DMS153 treated with DMSO at 0.1 percent for 48 hours (cell line): ENCODE measurements around the gene BBS1.
"Not testable (repeated sequence)": the region's sequence is repeated elsewhere in the genome, so short reads cannot be mapped to it uniquely, and the experiment has no call there.

Source experiments
- DNase-seq: peaks from one replicate; lab custom pipeline; 2025; ENCODE audit not compliant: unreplicated experiment; lab: John Stamatoyannopoulos, UW

BBS1 gene

DNA sequence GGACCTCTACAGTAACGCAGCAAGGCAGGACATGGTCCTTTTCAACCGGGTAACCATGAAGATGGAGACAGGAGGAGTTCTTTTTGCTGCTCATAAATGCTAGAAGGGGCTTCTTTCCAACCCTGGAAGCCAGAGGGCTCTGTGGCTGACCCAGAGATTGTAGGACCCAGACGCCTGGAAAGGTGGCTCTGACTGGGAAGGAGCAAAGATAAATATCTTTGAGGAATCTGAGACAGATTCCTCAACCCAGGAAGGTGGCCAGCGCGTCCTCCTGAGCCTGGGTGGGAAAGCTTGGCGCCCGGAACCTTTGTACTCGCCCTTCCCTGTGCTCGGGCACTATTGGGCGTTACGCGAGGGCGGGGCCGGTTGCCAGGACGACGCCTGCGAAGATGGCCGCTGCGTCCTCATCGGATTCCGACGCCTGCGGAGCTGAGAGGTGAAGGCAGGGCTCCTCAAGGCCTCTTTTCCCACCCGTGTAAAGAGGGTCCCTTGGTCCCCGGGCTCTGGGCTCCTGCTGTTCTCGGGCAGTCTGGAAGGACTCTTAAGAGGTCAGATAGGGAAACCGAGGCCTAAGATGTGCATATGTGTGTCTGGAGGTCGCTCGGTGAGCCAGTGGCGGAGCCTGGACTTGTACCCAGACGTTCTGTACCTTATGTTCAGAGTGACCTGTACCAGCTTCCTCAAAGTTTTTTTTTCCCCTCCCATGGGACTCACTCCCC lies at the start of gene BBS1:
Gene BBS1, plus strand, starts transcription at position 365 of the 719 bp plus-strand sequence. Its CDS starts 25 bp downstream, at position 390.
- peak; percentile 54 for DNase-seq

DNA sequence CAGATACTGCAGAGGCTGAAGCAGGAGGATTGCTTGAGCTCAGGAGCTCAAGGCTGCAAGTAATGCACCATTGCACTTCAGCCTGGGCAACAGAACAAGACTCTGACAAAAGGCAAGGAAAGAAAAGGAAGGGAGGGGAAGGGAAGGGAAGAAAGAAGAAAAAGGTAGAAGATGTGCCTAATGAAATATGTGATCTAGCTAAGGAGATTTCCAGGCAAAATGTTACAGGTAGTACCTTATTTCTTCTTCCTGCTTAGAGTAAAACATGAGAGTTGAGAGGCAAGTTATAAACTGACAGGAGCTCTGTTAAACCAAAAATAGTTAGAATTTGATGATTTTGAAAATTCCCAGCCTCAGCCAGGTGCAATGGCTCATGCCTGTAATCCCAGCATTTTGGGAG lies 48.4 kb upstream of the BBS1 start:
- no peak for DNase-seq

DNA sequence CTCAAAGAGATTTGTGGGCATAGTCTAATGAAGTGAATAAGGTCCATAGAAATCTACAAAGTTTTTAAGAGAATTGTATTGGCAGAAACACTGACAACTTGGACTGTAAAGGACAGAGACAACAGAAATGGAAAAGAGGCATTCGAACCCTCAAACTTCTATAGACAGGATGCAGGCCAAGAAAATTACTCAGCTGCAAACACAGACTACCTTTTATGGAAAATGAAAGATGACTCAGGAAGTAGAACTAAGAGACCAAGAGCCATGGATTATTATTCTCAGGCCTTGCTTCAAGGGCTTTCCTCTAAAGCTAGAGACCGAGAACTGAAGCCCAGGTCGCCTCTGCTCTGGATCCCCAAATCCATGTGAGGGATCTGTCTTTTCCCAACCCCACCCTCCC lies 47.5 kb upstream of the BBS1 start:
- no peak for DNase-seq

DNA sequence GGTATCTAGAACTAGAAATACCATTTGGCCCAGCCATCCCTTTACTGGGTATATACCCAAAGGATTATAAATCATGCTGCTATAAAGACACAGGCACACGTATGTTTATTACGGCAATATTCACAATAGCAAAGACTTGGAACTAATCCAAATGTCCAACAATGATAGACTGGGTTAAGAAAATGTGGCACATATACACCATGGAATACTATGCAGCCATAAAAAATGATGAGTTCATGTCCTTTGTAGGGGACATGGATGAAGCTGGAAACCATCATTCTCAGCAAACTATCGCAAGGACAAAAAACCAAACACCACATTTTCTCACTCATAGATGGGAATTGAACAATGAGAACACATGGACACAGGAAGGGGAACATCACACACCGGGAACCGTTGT lies 46.3 kb upstream of the BBS1 start:
- DNase-seq: not testable (repeated sequence)

DNA sequence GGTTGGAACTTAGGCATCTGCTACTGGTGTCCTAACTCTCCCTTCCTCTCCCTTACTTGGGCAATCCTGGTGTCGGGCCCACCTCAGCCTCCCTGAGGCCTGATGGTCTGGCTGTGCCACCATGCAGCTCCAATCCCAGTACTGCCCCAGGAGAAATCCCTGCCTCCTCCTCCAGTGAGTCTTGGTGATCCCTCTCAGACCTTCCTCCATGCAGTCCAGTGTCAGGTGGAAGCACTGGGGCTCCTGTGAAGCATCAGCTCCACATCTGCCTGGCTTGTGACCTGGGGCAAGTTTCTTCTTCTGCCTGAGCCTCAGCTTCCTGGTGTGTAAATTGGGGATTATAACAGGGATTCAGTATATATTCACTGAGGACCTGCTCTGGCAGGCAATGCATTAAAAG lies 45.5 kb upstream of the BBS1 start:
- DNase-seq: no peak

DNA sequence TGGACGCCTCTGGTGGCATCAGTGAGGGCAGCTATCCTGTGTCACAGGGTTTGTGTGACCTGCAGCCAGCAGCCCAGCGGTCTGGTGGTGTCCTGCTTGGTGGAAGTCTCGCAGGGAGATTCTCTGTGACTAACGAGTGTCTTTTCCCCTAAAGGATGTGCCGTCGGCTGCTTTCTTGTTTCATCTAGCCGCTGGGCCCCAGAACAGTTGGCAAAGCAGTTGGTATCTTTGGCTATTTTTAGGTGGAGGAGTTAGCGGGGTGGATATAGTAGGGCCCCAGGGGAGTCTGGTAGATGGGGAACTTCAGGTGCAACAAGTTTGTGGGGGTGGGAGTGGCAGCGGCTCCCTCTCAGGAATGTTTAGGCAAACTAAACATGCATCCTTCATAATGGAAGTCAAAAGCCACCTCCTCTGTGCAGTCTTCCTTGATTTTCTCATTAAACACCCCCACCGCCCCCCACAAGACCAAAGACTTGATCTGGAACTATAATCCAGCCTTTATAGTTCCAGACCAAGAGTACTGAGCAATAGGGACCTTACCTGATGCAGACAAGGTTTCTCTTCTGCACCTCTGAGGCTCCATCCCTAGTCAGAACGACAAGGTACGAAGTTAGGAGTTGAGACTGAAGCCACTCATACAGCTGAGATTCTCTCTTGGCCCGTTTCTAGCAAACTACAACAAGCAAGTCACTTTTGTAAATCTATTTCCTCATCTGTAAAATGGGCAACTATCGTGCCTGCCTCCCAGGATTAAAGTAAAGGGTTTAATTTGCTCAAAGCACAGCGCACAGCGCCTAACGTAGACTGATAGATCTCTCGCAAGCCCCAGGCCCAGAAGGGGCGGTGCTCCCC lies 44.8 kb upstream of the BBS1 start:
- no peak for DNase-seq

DNA sequence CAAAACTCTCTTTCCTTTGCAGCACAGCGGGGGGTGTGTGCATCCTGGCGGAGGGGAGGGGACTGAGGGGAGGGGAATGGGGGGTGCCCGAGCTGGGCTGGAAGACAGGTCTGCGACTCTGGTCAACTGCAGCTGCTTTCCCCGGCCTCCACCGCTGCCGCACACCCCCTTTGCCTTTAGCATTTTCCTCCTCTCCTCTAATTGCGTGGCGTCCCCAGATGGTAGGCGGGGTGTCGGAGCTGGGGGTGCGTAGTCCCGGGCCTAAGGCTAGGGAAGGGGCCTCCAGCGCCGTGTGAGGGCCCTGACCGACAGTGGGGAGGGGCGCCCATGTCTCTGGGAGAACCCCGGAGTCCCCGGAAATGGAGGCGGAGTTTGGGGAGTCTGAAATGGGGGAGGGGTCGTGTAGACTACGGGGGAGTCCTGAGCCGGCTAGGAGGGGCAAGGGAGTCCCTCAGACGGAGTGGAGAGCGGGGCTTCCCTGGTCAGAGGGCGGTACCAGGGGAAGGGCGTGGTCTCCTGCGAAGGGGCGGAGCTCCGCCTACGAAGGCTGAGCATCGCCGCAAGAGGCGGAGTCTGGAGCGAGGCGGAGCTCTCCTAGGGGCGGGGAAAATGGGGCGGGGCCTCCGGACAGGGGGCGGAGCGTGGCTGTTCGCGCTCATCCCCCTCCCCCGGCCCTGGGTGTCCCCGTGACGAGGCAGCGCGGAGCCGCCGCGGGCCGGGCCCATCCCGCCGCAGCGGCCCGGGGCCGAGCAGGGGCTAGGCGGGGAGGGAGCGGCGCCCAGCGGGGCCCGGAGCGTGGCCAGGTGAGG lies 44.0 kb upstream of the BBS1 start, which contains the start of gene PELI3:
Gene PELI3, plus strand, starts transcription at position 681 of the 809 bp plus-strand sequence. CDS start 1,224 bp downstream, outside the sequence.
- peak; percentile 69 for DNase-seq

DNA sequence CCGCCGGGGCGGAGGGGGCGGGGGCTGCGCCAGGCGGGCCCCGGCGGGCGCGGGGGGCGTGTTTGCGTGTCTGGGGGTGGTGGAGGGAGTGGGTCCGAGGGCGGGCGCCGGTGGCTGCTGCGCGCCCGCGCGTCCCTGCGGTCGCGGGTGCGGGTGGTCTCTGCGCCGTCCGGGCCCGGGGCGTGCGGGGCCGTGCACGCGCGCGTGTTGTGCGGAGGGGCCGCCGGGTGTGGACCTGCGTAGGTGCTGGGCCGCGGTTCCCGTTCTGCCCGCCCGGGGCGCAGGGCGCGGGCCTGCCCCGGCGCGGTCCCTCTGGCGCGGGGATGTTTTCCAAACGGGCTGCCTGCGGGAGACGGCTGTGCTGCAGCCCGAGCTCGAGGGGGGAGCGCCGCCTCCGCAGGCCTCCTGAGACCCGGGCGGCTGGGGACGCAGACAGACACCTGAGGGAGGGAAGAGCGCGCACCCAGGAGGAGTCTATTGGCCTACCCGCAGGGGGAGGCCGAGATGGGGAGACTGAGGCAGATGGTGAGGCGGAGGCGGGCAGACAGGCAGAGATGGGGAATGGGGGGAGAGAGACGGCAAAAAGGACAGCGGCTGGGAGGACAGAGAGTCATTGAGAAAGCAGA lies 43.3 kb upstream of the BBS1 start:
- DNase-seq: no peak

DNA sequence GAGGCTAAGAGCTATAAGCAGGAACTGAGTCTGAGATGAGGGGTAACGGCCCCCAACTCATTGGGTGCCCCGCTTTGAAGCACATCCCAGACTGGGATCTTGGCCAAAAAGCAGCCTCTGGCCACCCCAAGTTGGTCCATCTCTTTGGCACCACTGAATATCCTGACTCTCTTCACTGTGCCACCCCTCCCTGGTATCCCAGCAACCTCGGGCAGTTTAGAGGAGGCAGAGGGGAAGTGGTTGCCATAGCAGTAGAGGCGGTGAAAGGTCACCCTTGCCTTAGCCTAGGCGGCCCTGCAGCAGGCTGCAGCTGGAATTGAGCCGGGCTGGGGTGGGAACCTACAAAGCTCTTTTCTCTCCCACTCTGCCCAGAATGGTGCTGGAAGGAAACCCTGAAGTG lies 42.7 kb upstream of the BBS1 start:
- DNase-seq: peak; percentile 42

DNA sequence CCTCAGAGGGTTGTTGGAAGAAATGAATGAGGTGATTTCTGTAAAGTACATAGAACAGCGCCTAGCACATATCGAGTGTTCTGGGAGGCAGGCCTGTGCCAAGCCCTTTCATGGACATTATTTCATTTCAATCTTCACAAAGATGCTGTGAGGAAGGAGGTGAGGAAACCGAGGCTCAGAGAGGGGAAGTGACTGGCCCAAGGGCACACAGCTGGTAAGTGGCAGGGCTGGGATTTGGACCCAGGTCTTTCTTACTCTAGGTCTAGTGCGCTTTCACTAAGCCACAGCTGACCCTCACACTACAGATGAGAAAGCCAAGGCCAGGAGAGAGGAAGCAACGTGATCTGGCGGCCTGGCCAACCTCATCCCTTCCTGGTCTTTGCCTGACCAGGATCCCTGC lies 41.7 kb upstream of the BBS1 start:
- no peak for DNase-seq

DNA sequence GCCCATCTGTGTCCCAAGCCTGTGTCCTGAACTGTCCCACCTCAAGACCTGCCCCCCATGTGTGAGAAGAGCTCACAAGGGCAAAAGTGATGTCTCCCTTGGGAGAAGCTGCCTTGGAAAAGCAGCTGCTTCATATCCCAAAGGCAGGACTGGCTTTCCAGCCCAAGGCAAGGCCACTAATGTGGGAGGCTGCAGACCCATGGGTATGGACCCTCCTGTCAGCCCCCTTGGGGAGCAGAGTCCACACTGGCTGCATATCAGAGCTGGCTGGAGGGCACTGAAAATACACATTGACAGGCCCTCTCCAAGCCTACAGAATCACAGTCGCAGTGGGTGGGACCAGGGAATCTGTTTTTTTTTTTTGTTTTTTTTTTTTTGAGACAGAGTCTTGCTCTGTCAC lies 41.0 kb upstream of the BBS1 start:
- DNase-seq: no peak

DNA sequence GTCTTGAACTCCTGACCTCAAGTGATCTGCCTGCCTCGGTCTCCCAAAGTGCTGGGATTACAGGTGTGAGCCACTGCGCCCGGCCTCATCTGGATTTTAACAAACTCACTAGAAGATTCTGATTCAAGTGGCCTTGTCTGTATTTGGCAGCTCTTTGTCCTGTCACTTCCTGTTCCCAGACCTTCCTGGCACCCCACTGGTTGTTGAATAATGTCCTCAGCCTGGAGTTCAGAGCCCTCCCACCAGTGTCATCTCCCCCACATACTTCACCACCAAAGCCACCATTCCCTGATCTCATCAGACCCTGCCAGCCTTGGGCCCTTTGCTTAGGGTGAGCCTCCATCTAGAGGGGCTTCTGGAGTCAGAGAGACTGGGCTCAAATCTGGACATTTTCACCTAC lies 40.4 kb upstream of the BBS1 start:
- DNase-seq: no peak

DNA sequence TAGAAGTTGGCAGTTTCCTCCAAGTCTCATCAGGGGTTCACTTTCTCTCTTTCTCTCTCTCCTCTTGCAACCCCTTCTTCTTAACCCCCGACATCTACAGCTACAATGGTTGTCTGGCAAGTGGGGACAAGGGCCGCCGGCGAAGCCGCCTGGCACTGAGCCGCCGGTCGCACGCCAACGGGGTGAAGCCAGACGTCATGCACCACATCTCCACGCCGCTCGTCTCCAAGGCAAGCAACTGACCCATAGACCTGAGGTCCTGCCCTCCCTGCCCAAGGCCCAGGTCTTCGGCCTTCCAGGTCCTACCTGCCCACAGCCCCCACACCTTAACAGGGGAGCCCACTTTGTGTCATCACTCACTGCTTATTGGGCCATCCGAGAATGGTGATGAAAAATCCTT lies 39.3 kb upstream of the BBS1 start:
- no peak for DNase-seq

DNA sequence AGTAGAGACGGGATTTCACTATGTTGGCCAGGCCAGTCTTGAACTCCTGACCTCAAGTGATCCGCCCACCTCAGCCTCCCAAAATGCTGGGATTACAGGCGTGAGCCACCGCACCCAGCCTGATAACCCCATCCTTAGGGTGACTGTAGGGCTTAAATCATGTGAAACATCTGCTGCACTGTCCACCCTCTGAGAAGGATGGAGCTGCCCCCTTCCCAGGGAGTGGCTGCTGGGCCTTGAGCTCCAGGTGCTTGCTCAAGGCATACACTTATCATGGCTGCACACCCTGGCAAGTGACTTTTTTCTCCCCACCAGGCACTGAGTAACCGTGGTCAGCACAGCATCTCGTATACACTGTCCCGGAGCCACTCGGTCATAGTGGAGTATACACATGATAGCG lies 38.4 kb upstream of the BBS1 start:
- DNase-seq: no peak

DNA sequence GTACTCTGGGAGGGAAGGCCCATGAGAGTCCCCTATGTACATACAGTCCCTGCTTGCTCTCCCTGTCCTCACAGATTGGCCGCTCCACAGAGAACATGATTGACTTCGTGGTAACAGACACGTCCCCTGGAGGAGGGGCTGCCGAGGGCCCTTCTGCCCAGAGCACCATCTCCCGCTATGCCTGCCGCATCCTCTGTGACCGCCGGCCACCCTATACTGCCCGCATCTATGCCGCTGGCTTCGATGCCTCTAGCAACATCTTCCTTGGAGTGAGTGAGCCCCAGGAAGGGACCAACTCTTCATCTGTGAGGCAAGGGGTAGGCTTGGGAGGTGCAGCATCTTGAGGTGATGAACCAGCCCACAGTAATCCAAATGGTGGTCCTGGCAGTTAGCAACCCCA lies 37.3 kb upstream of the BBS1 start:
- DNase-seq: no peak

DNA sequence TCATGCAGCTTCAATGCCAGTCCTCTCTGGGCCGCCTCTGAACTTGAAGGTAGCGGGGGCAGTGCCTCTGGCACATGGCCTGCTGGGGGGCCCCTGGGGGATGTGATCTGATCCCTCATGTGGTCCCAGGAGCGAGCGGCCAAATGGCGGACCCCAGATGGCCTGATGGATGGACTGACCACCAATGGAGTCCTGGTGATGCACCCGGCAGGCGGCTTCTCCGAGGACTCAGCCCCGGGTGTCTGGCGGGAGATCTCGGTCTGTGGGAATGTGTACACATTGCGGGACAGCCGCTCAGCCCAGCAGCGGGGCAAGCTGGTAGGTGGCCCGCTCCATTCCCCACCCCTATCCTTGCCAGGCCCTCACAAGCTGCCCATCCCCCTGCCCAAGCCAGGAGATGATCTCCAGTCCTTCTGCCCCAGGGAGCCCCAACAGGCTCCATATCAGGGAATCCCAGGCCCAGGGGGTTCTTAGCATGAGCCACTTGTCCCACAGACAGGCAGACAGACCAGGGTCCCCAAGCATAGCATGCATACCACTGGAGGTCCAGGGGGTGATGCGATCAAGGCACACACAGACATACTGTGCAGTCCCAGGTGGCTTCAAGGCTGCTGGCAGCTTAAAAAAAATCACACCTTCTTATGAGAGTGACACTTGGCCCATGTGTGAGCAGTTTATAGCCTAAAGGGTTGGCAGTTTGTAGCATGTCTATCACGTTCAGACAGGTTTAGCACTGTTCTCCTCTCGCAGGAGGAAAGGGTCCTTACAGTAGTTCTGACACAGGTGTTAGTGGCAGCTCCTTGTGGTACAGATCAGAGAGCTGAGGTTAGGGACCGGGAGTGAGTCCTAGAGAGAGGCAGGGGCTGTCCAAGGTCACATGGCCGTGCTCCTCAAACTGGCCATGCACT lies 36.6 kb upstream of the BBS1 start:
- DNase-seq: no peak

DNA sequence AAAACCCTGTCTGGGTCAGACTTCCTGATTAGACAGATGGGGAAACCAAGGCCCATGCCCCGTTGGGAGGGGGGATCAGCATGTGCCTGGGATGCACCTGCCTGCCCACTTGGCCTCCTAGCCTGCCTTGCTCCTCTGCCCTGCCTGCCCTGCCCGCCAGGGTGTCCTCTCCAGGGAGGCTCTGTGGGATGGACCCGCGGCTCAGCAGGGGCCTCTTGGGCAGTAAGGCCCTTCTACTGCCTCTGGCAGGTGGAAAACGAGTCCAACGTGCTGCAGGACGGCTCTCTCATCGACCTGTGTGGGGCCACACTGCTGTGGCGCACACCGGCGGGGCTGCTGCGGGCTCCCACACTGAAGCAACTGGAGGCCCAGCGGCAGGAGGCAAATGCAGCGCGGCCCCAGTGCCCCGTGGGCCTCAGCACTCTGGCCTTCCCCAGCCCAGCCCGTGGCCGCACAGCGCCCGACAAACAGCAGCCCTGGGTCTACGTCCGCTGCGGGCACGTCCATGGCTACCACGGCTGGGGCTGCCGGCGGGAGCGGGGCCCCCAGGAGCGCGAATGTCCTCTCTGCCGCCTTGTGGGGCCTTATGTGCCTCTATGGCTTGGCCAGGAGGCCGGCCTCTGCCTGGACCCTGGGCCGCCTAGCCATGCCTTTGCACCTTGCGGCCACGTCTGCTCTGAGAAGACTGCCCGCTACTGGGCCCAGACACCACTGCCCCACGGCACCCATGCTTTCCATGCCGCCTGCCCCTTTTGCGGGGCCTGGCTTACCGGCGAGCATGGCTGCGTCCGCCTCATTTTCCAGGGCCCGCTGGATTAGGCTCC lies 34.9 kb upstream of the BBS1 start:
- DNase-seq: no peak

DNA sequence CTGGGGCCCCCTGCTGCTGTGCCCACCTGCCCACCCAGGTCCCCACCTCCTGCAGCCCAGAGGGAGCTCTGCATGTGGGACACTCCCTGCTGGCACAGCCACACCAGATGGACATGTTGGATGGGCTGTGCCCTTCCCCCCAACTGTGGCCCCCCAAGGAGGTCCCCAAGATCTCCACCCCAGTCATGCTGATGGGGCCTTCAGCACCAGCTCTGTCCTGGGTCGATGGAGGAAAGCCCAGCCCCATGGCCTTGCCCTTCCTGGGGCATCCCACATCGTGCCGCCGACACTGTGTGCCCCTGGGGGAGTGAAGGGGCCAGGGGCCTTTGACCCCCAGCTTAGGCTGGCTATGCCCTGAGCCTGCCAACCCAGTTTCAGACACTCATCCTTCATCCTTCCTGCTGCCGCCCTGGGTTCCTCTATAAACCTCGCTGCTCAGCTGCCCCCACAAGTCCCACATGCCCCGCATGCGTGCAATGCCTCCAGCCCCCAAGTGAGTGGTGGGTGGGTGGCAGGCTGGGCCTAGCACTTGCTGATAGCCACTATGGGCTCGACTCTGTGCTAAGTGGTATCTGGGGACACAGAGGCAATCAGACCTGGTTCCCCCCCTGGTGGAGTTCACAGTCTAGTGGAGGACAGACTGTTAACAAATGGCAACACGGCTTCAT lies 34.1 kb upstream of the BBS1 start:
- DNase-seq: no peak

DNA sequence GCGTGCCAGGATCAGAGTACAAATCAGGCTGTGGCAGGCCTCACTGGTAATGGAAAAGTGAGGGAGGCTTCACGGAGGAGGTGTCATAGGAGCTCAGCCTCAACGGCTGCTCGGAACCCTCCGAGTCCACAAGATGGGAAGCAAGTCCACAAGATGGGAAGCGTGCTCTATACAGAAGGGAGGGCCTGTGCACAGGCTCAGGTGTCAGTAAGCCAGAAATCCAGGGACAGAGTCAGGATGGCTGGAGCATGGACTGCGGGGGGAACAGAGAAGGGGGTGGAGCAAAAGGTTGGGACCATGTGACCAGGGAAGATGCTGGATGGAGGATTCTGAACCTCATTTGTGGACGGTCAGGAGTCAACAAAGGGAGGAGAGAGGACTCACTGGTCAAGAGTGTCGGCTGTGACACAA lies 33.6 kb upstream of the BBS1 start:
- no peak for DNase-seq
